Measurements from ENCODE around the gene NET1.

Gene NET1

DNA sequence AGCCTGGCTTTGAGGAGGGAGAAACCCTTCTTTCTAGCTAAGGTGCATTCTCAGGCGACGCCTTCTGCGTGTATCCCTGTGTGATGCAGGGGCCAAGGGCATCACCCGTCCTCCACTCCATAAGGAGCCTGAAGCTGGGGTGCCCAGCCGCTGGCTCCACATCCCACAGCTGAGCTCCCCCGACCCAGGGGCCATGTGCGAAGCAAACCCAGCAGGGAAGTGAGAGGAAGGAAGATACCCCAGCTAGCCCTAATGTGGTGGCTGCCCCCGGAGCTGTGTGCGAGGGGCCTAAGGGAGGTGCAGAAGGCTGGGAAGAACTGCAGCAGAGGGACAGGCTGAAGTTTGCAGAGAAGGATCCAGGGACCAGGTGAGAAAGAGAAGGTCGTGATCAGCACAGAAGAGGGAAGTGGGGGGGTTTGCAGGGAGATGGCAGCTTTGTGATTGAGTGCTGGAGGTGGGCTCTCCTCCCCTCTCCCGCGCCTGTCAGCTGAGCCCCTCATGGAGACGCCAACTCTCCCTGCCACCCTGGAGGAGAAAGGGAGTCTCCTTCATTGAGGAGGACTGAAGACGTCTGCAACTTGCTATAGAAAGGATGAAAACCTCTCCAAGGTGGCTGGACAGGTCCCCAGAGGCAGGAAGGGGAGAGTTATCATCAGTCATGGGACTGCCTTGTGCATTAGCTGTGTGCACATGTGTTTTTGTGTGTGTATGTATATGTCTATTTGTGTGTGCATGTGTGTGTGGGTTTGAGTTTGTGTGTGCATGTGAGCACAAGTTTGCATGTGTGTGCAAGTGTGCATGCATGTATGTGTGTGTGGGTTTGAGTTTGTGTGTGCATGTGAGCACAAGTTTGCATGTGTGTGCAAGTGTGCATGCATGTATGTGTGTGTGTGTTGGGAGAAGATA, 90.5 kb downstream of the NET1 start:
- DNase-seq (ENCODE audit: low read depth), result no peak
- H3K4me3 ChIP-seq (ENCODE audit: low read depth, low read length), result no peak overlapping the region
- TF ChIP-seq, protein P1, sequence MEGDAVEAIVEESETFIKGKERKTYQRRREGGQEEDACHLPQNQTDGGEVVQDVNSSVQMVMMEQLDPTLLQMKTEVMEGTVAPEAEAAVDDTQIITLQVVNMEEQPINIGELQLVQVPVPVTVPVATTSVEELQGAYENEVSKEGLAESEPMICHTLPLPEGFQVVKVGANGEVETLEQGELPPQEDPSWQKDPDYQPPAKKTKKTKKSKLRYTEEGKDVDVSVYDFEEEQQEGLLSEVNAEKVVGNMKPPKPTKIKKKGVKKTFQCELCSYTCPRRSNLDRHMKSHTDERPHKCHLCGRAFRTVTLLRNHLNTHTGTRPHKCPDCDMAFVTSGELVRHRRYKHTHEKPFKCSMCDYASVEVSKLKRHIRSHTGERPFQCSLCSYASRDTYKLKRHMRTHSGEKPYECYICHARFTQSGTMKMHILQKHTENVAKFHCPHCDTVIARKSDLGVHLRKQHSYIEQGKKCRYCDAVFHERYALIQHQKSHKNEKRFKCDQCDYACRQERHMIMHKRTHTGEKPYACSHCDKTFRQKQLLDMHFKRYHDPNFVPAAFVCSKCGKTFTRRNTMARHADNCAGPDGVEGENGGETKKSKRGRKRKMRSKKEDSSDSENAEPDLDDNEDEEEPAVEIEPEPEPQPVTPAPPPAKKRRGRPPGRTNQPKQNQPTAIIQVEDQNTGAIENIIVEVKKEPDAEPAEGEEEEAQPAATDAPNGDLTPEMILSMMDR (conservative IDR thresholded peaks at IDR 0.05; ENCODE audit: low read depth, low read length), result no peak

DNA sequence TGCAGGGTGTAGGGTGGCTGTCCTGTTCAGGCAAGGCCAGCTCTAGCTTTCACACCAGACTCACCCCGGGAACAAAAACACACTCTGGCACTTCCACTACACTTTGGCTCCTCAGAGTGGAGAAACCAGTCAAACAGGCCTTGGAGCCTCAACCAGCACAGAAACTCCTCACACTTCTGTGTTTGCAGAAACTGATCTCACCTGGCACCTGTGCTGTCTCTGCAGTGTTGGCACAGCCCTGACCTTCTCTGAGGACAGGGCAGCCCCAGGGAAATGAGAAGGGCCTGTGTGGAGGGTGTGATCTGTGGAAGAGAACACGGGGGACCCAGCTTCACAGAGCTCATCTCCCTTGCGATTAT, 91.1 kb downstream of the NET1 start:
- TF ChIP-seq, protein P1 (conservative IDR thresholded peaks at IDR 0.05; ENCODE audit: low read depth, low read length), result no peak
- no peak overlapping the region for H3K4me3 ChIP-seq (ENCODE audit: low read depth, low read length)
- no peak for DNase-seq (ENCODE audit: low read depth)

DNA sequence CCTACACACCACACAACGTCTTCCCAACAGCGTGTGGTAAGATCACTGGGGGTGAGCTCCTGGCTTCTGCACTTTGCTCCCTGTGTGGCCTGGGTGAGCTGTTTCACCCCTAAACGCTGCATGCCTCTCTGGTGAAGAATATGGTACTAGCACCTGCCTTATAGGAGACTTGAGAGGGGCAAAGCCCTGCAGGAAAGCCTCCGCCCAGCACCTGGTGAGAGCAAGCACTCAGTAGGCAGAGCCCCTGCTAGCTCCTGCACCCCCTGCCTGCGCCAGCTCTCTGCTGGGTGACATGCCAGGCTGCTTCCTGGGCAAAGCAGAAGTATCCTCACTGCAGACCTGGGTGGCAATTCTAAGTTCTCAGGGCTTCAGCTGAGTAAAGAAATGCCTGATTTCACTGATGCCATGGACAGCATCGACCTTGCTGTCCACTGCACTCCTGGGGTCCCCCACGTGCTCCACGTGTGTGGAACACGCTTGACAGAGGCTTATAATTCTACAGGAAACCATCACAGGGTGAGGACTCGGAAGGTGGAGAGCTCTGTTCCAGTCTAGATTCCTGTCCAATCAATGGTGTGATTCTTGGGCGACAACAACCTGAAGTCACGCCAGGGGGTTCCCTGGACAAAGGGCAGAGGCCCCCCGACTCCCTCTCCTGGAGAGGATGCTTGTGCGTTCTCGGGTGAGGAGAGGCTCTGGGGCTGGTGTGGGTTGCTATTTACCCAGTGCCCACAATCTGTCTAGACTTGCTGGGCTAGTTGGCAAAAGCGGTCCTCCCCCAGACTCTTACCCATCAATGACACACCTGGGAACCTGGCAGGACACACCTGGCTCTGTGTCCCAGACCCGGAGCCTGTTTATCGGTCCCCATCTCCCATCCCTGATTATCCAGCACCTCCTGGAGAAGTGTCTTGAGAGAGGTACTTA, 92.1 kb downstream of the NET1 start:
- TF ChIP-seq, protein P1 (conservative IDR thresholded peaks at IDR 0.05; ENCODE audit: low read depth, low read length), result no peak
- no peak overlapping the region for H3K4me3 ChIP-seq (ENCODE audit: low read depth, low read length)
- no peak for DNase-seq (ENCODE audit: low read depth)

- no peak overlapping the region for H3K4me3 ChIP-seq (ENCODE audit: low read depth, low read length)
- no peak for DNase-seq (ENCODE audit: low read depth)
- TF ChIP-seq, protein P1 (conservative IDR thresholded peaks at IDR 0.05; ENCODE audit: low read depth, low read length), result no peak
Measured at GRCh38 chr10:5506246-5506645, 93.9 kb downstream of the NET1 start.

DNA sequence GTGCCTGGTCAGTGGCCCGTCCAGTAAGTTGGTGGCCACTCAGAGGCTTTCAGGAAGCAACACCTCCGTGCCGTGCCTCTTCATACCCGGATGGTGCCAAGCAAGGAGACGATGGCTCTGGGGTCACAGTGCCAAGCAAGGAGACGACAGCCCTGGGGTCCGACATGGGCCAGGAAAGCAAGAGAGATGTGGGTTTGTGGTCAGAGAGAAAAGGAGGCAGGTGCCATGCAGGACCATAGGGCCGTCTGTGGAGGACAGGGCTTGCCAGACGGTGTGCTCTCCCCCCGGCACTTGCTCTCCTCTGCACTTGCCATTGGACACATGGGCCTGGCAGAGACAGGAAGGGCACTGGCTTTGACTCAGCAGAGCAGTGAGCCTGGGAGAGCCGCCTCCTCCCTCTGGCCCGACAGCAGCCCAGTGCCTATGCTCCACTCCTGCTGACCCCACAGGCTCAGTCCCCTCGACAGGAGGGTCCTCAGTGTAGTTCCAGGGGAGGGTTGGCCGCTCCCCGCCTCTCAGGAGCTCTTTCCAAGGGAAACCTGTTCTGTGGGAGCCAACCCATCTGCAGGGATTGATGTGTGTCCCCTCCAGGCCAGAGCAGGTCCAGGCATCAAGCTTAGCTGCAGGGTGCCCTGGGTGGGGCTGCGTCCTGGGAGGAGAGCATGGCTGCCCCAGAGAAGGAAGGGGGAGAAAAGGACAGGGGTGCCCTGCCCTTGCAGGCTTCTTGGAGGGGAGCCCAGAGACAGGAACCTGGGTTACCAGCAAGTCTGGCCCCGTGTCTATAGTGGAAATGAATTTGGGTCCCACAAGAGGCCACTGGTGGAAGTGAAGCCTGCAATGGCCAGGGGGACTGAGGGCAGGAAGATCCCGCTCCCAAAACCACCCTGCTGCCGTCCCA, 94.6 kb downstream of the NET1 start:
- DNase-seq (ENCODE audit: low read depth), result no peak
- TF ChIP-seq, protein P1 (conservative IDR thresholded peaks at IDR 0.05; ENCODE audit: low read depth, low read length), result no peak
- H3K4me3 ChIP-seq (ENCODE audit: low read depth, low read length), result no peak overlapping the region

DNA sequence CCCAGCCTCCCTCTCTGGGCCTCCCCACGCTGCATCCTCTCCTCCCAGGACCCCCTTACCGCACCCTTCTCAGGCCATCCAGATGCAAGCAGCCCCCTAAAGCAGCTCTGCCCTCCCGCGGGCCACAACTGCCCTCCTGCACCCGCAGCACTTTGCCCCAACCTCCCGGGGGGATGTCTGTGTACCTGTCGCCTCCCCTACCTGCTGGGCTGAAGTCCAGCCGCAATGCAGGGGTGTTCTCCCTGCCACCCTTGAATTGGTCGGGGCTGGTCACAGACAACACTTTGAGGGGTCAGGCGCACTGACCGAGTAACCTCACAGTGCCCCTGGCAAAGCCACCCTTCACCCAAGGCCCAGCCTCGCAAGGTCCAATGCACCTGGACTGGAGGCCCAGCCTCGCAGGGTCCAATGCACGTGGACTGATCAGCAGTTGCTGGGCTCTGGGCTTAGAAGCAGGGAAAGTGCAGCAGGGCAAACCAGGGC, 95.3 kb downstream of the NET1 start:
- DNase-seq (ENCODE audit: low read depth), result no peak
- TF ChIP-seq, protein P1 (conservative IDR thresholded peaks at IDR 0.05; ENCODE audit: low read depth, low read length), result no peak
- H3K4me3 ChIP-seq (ENCODE audit: low read depth, low read length), result no peak overlapping the region
